Ishikawa (cell line): ENCODE measurements around the gene ANKRD33B.
A peak's percentile ranks its signal among the peaks of the same experiment; 100 is the strongest.

Experiments
- CEBPB ChIP-seq: IDR thresholded peaks from 2 replicates; pipeline ENCODE4 v1.6.1; 2012
- CREB1 ChIP-seq: IDR thresholded peaks from 2 replicates; pipeline ENCODE4 v1.6.1; 2012; ENCODE audit warnings: low read depth
- EP300 ChIP-seq: IDR thresholded peaks from 2 replicates; pipeline ENCODE4 v1.6.1; 2012; ENCODE audit warnings: borderline replicate concordance
- FOXM1 ChIP-seq: IDR thresholded peaks from 2 replicates; pipeline ENCODE4 v1.6.1; 2012; ENCODE audit warnings: low read depth, borderline replicate concordance
- NFIC ChIP-seq: IDR thresholded peaks from 2 replicates; pipeline ENCODE4 v1.6.1; 2012
- RAD21 ChIP-seq: IDR thresholded peaks from 2 replicates; pipeline ENCODE4 v1.6.1; 2012; ENCODE audit warnings: low read depth
- REST ChIP-seq: IDR thresholded peaks from 2 replicates; pipeline ENCODE4 v1.6.1; 2012; ENCODE audit warnings: low read depth, mild to moderate bottlenecking
- TAF1 ChIP-seq: IDR thresholded peaks from 2 replicates; pipeline ENCODE4 v1.6.1; 2012; ENCODE audit warnings: low read depth, mild to moderate bottlenecking
- TCF12 ChIP-seq: IDR thresholded peaks from 2 replicates; pipeline ENCODE4 v1.6.1; 2012; ENCODE audit warnings: low read depth
- TEAD4 ChIP-seq: IDR thresholded peaks from 2 replicates; pipeline ENCODE4 v1.6.1; 2012
- YY1 ChIP-seq: IDR thresholded peaks from 2 replicates; pipeline ENCODE4 v1.6.1; 2012; ENCODE audit warnings: low read depth
- ZBTB7A ChIP-seq: IDR thresholded peaks from 2 replicates; pipeline ENCODE4 v1.6.1; 2012; ENCODE audit warnings: low read depth
- TF ChIP-seq, protein P1 (sequence below): IDR thresholded peaks from 2 replicates; pipeline ENCODE4 v1.6.1; 2012

- no peak for TF ChIP-seq TAF1
- no peak for TF ChIP-seq NFIC
- TF ChIP-seq CREB1: no peak
- TF ChIP-seq YY1: no peak
- TF ChIP-seq, protein P1, sequence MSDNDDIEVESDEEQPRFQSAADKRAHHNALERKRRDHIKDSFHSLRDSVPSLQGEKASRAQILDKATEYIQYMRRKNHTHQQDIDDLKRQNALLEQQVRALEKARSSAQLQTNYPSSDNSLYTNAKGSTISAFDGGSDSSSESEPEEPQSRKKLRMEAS: peak; percentile 37
- TF ChIP-seq TEAD4: no peak
- 0 out of 2 replicates have a peak, but pooled peaks have one; percentile 12 for TF ChIP-seq TCF12
- no peak for TF ChIP-seq FOXM1
- TF ChIP-seq REST: no peak
- TF ChIP-seq ZBTB7A: peak; percentile 36; the same call in 1 of the 2 replicates
- no peak for TF ChIP-seq CEBPB
- TF ChIP-seq RAD21: no peak
- TF ChIP-seq EP300: no peak
Observed at GRCh38 chr5:10563110-10563944, 543 bp upstream of the ANKRD33B start.
